GM18511 (cell line): ENCODE measurements around the gene UNC93B1.
"Not testable (repeated sequence)": the region's sequence is repeated elsewhere in the genome, so short reads cannot be mapped to it uniquely, and the experiment has no call there.

ENCODE experiments used
- ATAC-seq: cut with Tn5 transposase; IDR thresholded peaks from one replicate; pipeline ENCODE4 v1.9.1; 2021; ENCODE audit warnings: mild to moderate bottlenecking, moderate library complexity; ENCODE audit not compliant: unreplicated experiment

UNC93B1 gene

GRCh38 chr11:68010090-68011041 lies 6.5 kb upstream of the UNC93B1 start, which contains the start of gene ALDH3B1:
Gene ALDH3B1 (plus strand): TSS chr11:68010327. CDS start chr11:68015298, 4,971 bp downstream.
- ATAC-seq = no peak

- ATAC-seq = no peak
Measured at GRCh38 chr11:68009391-68010089, 5.6 kb upstream of the UNC93B1 start.

DNA sequence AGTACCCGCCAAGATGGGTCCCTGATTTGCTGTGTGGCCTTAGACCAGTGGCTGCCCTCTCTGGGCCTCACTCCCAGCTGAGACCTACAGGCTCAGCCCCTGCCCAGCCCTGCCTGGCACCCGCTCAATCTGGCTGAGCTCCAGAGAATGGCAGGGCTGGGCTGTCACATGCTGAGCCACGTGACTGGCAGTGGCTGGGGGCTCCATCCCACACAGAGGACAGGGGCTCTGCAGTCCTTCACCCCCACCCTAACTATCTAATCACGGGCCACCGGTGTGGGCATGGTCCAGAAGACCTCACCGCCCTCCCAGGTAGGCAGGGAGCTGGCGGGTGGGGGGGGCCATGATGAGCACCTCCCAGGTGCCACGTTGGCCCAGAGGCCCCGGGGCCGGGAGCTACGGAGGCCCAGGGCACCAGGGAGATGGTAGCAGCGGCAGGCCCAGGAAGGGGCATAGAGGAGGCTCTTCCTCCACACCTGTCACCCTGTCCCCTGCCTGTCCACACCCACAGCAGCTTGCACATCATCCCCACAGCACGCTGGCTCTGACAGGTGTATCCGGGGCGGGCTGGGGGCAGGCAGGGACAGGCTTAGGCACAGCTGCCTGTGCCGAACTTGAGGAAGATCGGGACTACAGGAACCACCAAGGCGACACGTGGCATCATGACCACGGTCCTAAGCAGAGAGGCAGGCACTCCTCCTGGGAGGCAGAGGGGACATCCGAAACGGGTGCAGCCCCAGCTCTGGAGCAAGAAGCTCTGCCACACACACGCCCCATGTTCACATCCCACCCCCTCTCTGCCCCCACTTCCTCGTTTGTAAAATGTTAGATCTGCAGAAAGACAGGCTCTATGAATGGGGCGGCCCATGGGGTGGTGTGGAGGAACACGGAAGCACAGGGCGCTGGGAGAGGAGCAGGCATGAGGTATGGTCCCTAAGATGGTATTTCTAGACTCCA lies 4.8 kb upstream of the UNC93B1 start:
- ATAC-seq = no peak

DNA sequence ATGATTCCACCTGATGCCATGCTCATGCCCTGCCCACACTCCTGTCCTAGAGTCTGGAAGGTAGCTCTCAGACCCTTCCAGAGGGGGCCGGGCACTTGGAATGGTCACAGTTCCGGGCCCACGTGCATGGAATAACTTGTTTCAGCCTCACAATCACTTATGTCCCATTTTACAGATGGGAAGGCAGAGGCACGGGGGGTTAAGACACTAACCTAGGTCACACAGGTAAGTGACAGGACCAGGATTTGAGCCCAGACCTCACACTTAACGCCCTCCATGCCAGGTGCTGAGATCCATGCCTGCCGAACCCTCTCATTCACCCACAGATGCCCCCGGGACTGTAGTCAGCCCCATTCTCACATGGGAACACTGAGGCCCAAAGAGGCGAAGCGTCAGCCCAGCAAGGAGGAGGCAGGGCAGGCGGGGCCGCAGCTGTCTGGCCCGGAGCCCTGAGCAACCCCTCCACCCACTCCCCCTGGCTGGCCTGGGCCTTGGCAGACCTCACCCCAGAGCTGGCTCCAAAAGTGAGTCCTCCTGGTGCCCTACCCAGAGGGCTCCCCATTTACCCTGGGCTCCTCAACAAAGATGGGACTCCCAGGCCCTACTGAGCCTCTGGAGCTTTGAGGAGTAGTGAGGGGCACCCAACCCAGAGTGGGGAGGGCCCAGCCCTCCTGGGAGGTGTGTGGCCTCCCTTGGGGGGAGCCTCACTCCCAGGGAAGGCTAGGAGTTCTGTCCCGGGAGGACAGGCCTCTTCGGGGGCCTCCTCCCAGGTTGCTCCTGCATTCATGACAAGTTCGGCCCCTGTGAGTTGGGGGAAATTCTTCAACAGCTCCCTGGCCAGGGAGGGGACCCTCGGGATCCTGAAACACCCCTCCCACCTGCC lies 3.8 kb upstream of the UNC93B1 start:
- ATAC-seq = no peak

- ATAC-seq = no peak
Measured at GRCh38 chr11:68006606-68007166, 2.8 kb upstream of the UNC93B1 start.

DNA sequence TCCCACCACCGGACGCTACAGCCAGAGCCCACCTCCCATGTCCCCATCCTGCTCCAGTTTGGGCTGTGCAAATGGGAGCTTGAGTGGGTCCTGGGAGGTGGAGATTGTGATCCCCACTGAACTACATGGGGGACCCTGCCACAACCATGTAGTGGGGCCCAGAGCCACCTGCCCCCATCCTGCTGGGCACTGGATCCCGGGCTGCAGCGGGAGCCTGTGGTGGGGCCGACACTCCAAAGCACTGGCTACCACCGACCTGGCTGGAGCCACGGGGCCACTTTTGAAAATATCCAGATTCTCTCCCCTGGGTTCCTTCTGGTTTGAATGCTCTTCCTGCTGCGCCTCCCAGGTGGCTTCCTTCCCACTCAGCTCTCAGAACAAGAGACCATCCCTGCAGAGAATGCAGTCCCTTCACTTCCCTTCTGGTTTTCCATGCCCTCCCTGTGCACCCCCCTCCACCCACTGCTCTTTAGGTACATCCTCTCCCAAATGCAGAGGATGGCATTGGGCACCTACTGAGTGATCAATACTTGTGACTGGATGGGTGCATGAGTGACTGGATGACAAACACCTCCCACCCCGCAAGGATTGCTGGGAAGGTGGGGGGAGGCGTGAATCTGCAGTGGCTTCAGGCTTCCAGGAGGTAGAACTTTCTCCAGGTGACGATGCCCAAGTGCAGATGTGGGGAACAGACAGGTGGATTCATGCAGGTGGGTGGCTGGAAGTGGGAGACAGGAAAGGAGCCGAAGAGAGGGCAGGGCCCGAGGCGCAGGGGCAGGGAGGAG lies 846 bp upstream of the UNC93B1 start:
- no peak for ATAC-seq

DNA sequence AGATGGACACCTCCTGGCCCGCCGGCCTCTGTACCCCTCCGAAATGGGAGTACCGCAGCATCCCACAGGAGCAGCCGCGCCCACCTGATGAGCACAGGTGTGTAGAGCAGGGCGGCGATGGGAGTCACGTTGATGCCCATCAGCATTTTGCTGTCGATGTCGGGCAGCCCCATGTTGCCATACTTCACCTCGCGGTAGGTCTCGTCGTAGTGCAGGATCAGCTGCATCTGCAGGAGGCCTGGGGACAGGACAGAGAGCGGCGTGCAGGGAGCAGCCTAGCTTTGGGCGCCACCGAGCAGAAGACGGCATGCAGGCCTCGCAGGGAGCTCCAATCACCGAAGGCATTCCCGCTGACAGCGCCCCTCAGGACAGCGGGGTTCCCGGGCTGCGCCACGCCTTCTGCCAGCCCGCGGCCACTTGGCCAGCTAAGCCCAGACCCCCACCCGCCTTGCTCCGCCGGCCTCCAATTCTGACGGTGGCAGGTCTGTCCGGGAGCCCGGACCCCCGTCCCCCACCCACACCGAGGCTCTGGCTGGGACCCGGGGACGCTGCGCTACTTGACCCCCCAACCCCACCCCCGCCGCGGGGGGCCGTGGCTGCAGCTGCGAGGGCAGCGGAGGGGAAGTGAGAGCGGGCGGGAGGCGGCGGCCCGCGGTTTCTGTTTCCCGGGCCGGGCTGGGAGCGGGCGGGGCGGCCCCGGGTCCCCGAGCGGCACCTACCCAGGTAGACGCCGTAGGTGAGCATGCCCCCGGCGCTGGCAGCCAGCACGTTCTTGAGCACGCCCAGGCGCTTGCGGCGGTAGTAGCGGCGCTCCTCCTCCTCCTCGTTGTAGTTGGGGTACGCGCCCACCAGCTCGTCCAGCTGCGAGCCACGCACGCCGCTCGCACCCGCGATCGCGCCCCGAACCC lies 705 bp downstream of the UNC93B1 start:
- ATAC-seq = peak; percentile 50

DNA sequence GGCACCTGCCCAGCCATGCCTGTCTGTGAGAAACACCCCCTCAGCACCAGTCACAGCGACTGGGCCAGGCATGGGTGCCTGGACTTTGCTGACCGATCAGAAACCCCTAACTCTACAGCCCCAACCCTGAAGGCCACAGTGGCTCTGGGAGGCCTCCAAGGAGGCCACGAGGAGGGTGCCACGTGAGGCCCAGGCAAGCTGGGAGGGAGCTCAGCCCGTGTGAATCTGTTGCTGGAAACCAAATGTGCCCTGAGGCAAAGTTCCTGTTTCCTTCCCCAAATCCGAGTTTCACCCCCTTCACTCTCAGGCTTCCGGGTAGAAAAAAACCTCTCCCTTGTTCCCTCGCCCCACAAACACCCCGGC lies 1.3 kb downstream of the UNC93B1 start:
- peak; percentile 13 for ATAC-seq

- no peak for ATAC-seq
Measured at GRCh38 chr11:67999704-68000103, 4.2 kb downstream of the UNC93B1 start.

DNA sequence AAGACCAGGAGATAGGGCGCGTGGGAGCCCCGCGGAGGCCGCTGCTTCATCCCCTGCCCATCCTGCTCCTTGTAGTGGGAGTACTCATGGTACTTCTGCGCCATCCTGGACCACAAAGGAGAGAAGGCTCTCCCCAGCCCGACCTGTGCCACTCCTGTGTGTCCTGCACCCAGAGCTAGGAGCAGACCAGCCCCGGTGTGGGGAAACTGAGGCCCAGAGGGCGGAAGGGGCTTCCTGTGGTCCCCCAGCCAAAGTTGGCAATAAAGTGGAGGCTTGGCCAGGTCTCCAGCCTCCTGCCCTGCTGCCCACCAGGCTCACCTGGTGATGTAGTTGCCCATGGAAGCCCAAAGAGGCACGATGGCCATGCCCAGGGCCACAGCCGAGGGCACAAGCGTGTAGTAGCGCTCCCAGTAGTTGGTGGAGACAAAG lies 4.7 kb downstream of the UNC93B1 start:
- ATAC-seq = no peak

DNA sequence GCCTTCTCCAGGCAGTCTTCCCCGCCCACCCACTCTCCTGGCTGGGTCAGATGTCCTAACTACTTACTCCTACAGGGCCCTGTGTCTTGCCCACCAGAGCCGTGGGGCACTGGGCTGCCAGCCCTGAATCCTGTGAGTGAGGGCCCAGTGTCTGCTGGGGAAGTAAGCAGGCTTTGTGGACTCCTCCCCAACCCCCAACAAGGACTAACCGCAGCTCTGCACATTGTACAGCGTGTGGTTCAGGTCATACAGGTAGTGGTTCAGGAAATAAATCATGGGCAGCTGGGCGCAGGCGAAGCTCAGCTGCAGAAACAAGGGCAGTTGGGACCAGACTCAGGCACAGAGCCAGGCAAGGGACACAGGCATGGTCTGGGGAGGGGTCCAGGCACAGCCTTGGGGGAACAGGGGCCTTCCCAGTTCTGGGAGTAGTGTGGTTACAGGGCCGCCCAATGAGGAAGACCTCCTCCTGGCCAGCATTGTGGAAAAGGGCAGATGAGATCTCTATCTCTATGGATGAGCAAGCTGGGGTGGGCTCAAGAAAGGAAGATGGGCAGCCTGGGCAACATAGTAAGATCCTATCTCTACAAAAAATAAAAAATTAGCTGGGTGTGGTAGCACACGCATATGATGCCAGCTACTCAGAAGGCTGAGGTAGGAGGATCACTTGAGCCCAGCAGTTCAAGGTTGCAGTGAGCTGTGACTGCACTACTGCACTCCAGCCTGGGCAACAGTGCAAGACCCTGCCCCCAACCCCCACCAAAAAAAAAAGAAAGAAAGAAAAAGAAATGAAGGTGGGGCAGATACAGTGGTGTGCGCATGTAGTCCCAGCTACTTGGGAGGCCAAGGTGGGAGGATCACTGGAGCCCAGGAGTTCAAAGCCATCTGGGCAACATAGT lies 5.5 kb downstream of the UNC93B1 start:
- ATAC-seq = no peak

GRCh38 chr11:67997475-67997921 lies 6.4 kb downstream of the UNC93B1 start:
- ATAC-seq = no peak

DNA sequence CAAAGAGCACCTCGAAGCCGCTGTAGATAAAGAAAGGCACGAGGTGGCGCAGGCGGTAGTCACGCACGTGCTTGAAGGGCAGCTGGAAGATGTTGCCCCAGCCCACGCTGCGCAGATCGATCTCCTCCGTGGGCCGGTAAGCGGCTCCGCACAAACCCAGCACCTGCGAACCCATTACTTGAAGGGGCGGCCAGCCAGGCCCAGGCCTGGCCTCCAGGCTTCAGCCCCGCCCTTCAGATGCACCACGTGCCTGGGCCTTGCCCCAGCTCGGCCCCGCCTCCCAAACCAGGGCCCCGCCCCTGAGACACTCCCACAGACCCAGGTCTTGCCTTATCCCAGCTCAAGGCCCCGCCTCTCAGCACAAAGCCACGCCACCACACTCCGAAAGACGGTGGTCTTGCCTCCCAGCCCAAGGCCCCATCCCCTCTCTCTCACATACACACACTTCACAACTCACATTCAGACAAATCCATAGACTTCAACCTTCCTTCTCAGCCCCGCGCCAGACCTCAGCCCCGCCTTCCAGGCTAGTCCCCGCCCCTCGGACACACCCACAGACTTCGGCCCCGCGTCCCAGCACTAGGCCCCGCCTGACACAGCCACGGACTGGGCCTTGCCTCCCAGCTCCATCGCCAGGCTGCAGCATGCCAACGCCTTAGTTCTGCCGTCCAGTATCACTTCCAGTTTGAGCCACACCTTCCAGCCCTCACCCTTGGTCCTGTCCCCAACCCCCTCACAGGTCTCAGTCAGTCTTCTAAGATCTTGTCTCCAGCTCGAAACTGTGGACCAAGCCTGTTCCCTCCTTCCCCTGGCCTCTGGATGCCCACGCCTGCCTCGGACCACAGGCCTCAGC lies 7.0 kb downstream of the UNC93B1 start:
- no peak for ATAC-seq

- ATAC-seq = no peak
Measured at GRCh38 chr11:67996051-67996450, 7.8 kb downstream of the UNC93B1 start.

DNA sequence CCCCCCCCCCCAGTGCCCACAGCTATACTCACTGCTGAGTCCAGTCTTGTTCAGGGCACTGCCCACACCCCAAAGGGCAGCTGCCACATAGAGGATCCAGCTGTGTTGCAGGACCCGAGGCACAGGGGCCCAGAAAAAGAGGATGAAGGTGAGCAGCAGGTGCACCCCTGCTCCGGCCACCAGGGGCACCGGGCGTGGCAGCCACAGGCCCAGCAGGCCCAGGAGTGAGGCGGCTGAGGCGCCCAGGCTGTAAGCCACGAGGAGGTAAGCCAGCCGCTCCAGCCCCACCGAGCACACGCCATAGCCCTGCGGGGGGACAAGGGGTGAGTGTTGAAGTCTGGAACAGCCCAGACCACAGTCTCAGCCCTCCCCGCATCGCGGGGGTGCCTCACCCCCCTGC lies 8.3 kb downstream of the UNC93B1 start:
- ATAC-seq = not testable (repeated sequence)

DNA sequence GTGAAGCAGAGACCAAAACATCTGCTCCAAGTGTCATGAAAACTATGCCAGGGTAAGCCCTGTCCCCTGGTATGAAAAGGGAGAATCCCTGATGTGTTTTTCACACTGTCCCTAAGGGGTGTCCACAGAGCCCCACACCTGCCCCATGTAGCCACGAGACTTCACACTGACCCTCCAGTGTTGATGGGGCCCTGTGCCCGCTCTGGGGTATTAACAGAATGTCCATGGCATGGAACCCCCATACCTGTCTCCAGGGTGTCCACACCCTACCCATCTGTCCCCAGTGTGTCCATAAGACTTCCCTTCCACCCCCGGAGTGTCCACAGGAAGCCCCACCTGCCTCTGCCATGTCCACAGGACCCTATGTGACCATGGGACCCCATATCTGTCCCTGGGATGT lies 8.8 kb downstream of the UNC93B1 start:
- ATAC-seq = not testable (repeated sequence)
